CD14-positive monocyte (primary cell): ENCODE measurements around the gene OLFM1. TPM values are rescaled to one million over a fixed set of nuclear protein-coding genes. Genes with fewer than 3 reads are reported as not detected.

ENCODE experiments used
- DNase-seq, 3 donors: peaks; one replicate each; pipeline ENCODE4 v3.0.0-alpha.2; 2011 to 2022
- H2AFZ ChIP-seq: 2 replicates; pipeline ENCODE4 v1.6.0; 2012; ENCODE audit warnings: mild to moderate bottlenecking, low read depth, low read length, inconsistent platforms; ENCODE audit not compliant: insufficient read depth, poor library complexity, severe bottlenecking
- H3K27ac ChIP-seq, 2 donors: 1 replicate in 1 of 2; 2 replicates in 1 of 2; pipeline ENCODE4 v1.5.1; 2012 to 2013; ENCODE audit warnings: low read length in 2 of 2, control low read depth in 1 of 2, inconsistent platforms in 1 of 2, low read depth in 1 of 2, mild to moderate bottlenecking in 1 of 2
- H3K27me3 ChIP-seq, 2 donors: one replicate each; pipeline versions ENCODE4 v1.6.0 to v1.6.1; 2011 to 2013; ENCODE audit warnings: low read length in 2 of 2; ENCODE audit not compliant: control insufficient read depth in 2 of 2, insufficient read depth in 2 of 2
- H3K36me3 ChIP-seq, 2 donors: replicated peaks in 1 of 2; 1 replicate in 1 of 2; 2 replicates in 1 of 2; pipeline versions ENCODE4 v1.5.1 to v1.6.1; 2012 to 2013; ENCODE audit warnings: low read length in 2 of 2, control low read depth in 1 of 2, inconsistent platforms in 1 of 2, mild to moderate bottlenecking in 1 of 2; ENCODE audit not compliant: insufficient read depth in 2 of 2, control insufficient read depth in 1 of 2
- H3K4me1 ChIP-seq, 2 donors: 1 replicate in 1 of 2; 2 replicates in 1 of 2; pipeline versions ENCODE4 v1.5.1 to v1.6.1; 2012 to 2013; ENCODE audit warnings: low read length in 2 of 2, control low read depth in 1 of 2, inconsistent platforms in 1 of 2, mild to moderate bottlenecking in 1 of 2, moderate library complexity in 1 of 2; ENCODE audit not compliant: insufficient read depth in 2 of 2, control insufficient read depth in 1 of 2
- H3K4me2 ChIP-seq: replicated peaks from 2 replicates; pipeline ENCODE3; 2012; ENCODE audit warnings: low read length, moderate library complexity, mild to moderate bottlenecking; ENCODE audit not compliant: poor library complexity, severe bottlenecking; ENCODE audit errors: extremely low read depth
- H3K4me3 ChIP-seq, 3 experiments: fragments of 200-600 bp in 1 of 3; sonication (generic) in 1 of 3; replicated peaks in 1 of 3; 1 replicate in 2 of 3; 2 replicates in 1 of 3; pipeline ENCODE4 v1.5.1; 2011 to 2013; ENCODE audit warnings: low read length in 3 of 3, mild to moderate bottlenecking in 3 of 3, control low read depth in 2 of 3, low read depth in 2 of 3, inconsistent platforms in 1 of 3, moderate library complexity in 1 of 3
- H3K79me2 ChIP-seq: 2 replicates; pipeline ENCODE4 v1.6.0; 2012; ENCODE audit warnings: mild to moderate bottlenecking, control low read depth, inconsistent platforms, low read length, moderate library complexity; ENCODE audit not compliant: insufficient read depth
- H3K9ac ChIP-seq: 2 replicates; pipeline ENCODE4 v1.6.0; 2017; ENCODE audit warnings: low read length, mild to moderate bottlenecking; ENCODE audit not compliant: insufficient read depth, poor library complexity, severe bottlenecking
- H3K9me3 ChIP-seq, 2 donors: replicated peaks in 1 of 2; 1 replicate in 1 of 2; 2 replicates in 1 of 2; pipeline versions ENCODE4 v1.5.1 to v1.6.1; 2012 to 2013; ENCODE audit warnings: low read length in 2 of 2, control low read depth in 1 of 2; ENCODE audit not compliant: control insufficient read depth in 1 of 2, insufficient read depth in 1 of 2
- H4K20me1 ChIP-seq: 2 replicates; pipeline ENCODE4 v1.6.0; 2012; ENCODE audit warnings: mild to moderate bottlenecking, low read length, control low read depth, moderate library complexity; ENCODE audit not compliant: insufficient read depth
- H3K27ac Mint-ChIP-seq, 7 donors: one replicate each; pipeline ENCODE4 v1.8.0; 2020; ENCODE audit warnings: mild to moderate bottlenecking in 7 of 7, mixed read lengths in 7 of 7, moderate library complexity in 6 of 7, inconsistent platforms in 2 of 7
- H3K27me3 Mint-ChIP-seq, 3 donors: one replicate each; pipeline ENCODE4 v1.8.0; 2021 to 2022; ENCODE audit warnings: low read depth in 3 of 3, mild to moderate bottlenecking in 3 of 3, mixed read lengths in 3 of 3, moderate library complexity in 3 of 3, inconsistent platforms in 1 of 3
- H3K36me3 Mint-ChIP-seq, 2 donors: one replicate each; pipeline ENCODE4 v1.8.0; 2020; ENCODE audit warnings: mixed read lengths in 2 of 2, inconsistent platforms in 1 of 2, mild to moderate bottlenecking in 1 of 2
- H3K4me1 Mint-ChIP-seq: one replicate; pipeline ENCODE4 v1.8.0; 2020; ENCODE audit warnings: mild to moderate bottlenecking, mixed read lengths
- H3K4me3 Mint-ChIP-seq, 2 donors: one replicate each; pipeline ENCODE4 v1.8.0; 2020; ENCODE audit warnings: mild to moderate bottlenecking in 2 of 2, mixed read lengths in 2 of 2, moderate library complexity in 1 of 2
- H3K9me3 Mint-ChIP-seq, 7 donors: one replicate each; pipeline ENCODE4 v1.8.0; 2020 to 2022; ENCODE audit warnings: mixed read lengths in 7 of 7, mild to moderate bottlenecking in 6 of 7, moderate library complexity in 6 of 7, inconsistent platforms in 2 of 7
- CTCF ChIP-seq: fragments of 200-600 bp; IDR thresholded peaks from one replicate; pipeline ENCODE4 v1.8.0; 2022; ENCODE audit warnings: antibody characterized with exemption, mild to moderate bottlenecking
- WGBS: methylation state at CpG from one replicate; pipeline ENCODE4 v1.1.5; 2013; ENCODE audit warnings: missing lambda C conversion rate; ENCODE audit not compliant: insufficient coverage; 5-methylcytosine and 5-hydroxymethylcytosine counted together
- intact Hi-C, 2 donors: fragments of 100-400 bp; cut with micrococcal nuclease; formaldehyde crosslinking; loops; one replicate each; pipeline versions ENCODE4 v1.15.0 to v1.15.1; 2023
- polyA plus RNA-seq, 3 donors: library from polyadenylated mRNA; depleted of rRNA in 1 of 3; unstranded in 2 of 3; stranded (reverse) in 1 of 3; fragments of 300-500 nt in 2 of 3; fragments of >200 nt in 1 of 3; fragmentation: Illumina TruSeq in 2 of 3; gene quantifications; 1 replicate in 2 of 3; 2 replicates in 1 of 3; pipeline ENCODE4 v1.2.3, GENCODE V29; 2012 to 2021

Gene OLFM1
- polyA plus RNA-seq, 3 donors, result 7.6 to 10.9 (median 9.4) TPM

GRCh38 chr9:135081731-135082130, 5.7 kb upstream of the OLFM1 start:
- H3K4me1 ChIP-seq, result peaks cover 2 to 7% of the 10 kb centered on the region in 2 donors
- no peak overlapping the region for H3K4me3 Mint-ChIP-seq
- no peak overlapping the region for H3K27ac Mint-ChIP-seq
- no peak for TF ChIP-seq CTCF
- peaks cover 3 to 11% of the 10 kb centered on the region in 2 donors for H3K9me3 ChIP-seq
- H3K9me3 Mint-ChIP-seq, result peaks cover 0 to 13% (median 9%) of the 10 kb centered on the region in 7 donors
- H4K20me1 ChIP-seq, result no peaks in the 10 kb centered on the region
- no peak overlapping the region for H3K4me2 ChIP-seq
- no peaks in the 10 kb centered on the region for H3K79me2 ChIP-seq
- H3K36me3 Mint-ChIP-seq, result peaks cover 3 to 5% of the 10 kb centered on the region in 2 donors
- WGBS, result 90% methylated on average over 16 of the region's 16 CpGs
- no peak for DNase-seq
- H3K27me3 ChIP-seq, result peaks cover 12 to 46% of the 10 kb centered on the region in 2 donors
- no peaks in the 10 kb centered on the region for H3K36me3 ChIP-seq
- no peak overlapping the region for H3K27ac ChIP-seq
- H3K27me3 Mint-ChIP-seq, result peaks cover 36 to 60% (median 43%) of the 10 kb centered on the region in 3 donors
- H2AFZ ChIP-seq, result no peak overlapping the region
- intact Hi-C loops, result no loop called here
- no peak overlapping the region for H3K4me3 ChIP-seq
- H3K9ac ChIP-seq, result no peak overlapping the region
- H3K4me1 Mint-ChIP-seq, result peaks cover 8% of the 10 kb centered on the region

GRCh38 chr9:135082536-135082935, 4.9 kb upstream of the OLFM1 start:
- Mint-ChIP-seq H3K27ac (no peak overlapping the region), H3K4me1 (peaks cover 8% of the 10 kb centered on the region), H3K36me3 (peaks cover 3 to 5% of the 10 kb centered on the region in 2 donors), H3K27me3 (peaks cover 36 to 59% (median 42%) of the 10 kb centered on the region in 3 donors), H3K9me3 (peaks cover 0 to 15% (median 9%) of the 10 kb centered on the region in 7 donors), H3K4me3 (no peak overlapping the region)
- H3K9ac ChIP-seq, result no peak overlapping the region
- no peak overlapping the region for H3K4me2 ChIP-seq
- no peak overlapping the region for H3K27ac ChIP-seq
- peaks cover 10 to 13% of the 10 kb centered on the region in 2 donors for H3K4me1 ChIP-seq
- no peaks in the 10 kb centered on the region for H3K79me2 ChIP-seq
- intact Hi-C loops, result no loop called here
- no peak overlapping the region for H3K4me3 ChIP-seq
- peaks cover 14 to 45% of the 10 kb centered on the region in 2 donors for H3K27me3 ChIP-seq
- H3K36me3 ChIP-seq, result no peaks in the 10 kb centered on the region
- H3K9me3 ChIP-seq, result peaks cover 3 to 14% of the 10 kb centered on the region in 2 donors
- H4K20me1 ChIP-seq, result no peaks in the 10 kb centered on the region
- no peak for DNase-seq
- TF ChIP-seq CTCF, result no peak
- 81% methylated on average over 5 of the region's 7 CpGs for WGBS
- no peak overlapping the region for H2AFZ ChIP-seq
